HEK293T (cell line): ENCODE data around the gene CNOT9.

ENCODE experiments used
- CTCF ChIA-PET: fragments of 350-600 bp; formaldehyde crosslinking; extraction: SDS; loops from one replicate; lab custom pipeline; 2021; ENCODE audit warnings: antibody characterized with exemption, inconsistent platforms; lab: Yijun Ruan, JAX
- POLR2A ChIA-PET: fragments of 350-600 bp; formaldehyde crosslinking; extraction: SDS; loops from one replicate; lab custom pipeline; 2020; ENCODE audit warnings: antibody characterized with exemption, inconsistent platforms; lab: Yijun Ruan, JAX
- DNase-seq: peaks from one replicate; pipeline ENCODE4 v3.0.0; 2012; ENCODE audit warnings: mixed read lengths; ENCODE audit errors: extremely low spot score
- ARNT ChIP-seq: fragments of 450-650 bp; IDR thresholded peaks from 2 replicates; pipeline ENCODE4 v1.6.1; 2017; ENCODE audit warnings: mild to moderate bottlenecking
- BHLHE40 ChIP-seq: fragments of 450-650 bp; IDR thresholded peaks from 2 replicates; pipeline ENCODE4 v1.6.1; 2016; ENCODE audit warnings: mild to moderate bottlenecking, moderate library complexity, borderline replicate concordance
- CTBP1 ChIP-seq: fragments of 450-650 bp; IDR thresholded peaks from 2 replicates; pipeline ENCODE4 v1.6.1; 2016; ENCODE audit warnings: borderline replicate concordance
- ELF4 ChIP-seq: fragments of 450-650 bp; IDR thresholded peaks from 2 replicates; pipeline ENCODE4 v1.6.1; 2017; ENCODE audit warnings: antibody characterized with exemption
- FOXA1 ChIP-seq: fragments of 450-650 bp; IDR thresholded peaks from 2 replicates; pipeline ENCODE4 v1.6.1; 2016; ENCODE audit warnings: mild to moderate bottlenecking
- FOXK2 ChIP-seq: fragments of 450-650 bp; IDR thresholded peaks from 2 replicates; pipeline ENCODE4 v1.6.1; 2016; ENCODE audit warnings: mild to moderate bottlenecking
- FOXM1 ChIP-seq: fragments of 450-650 bp; IDR thresholded peaks from 2 replicates; pipeline ENCODE4 v1.6.1; 2017; ENCODE audit warnings: mild to moderate bottlenecking, borderline replicate concordance
- HDGF ChIP-seq: fragments of 450-650 bp; IDR thresholded peaks from 2 replicates; pipeline ENCODE4 v1.6.1; 2017; ENCODE audit warnings: antibody characterized with exemption, borderline replicate concordance
- L3MBTL2 ChIP-seq: fragments of 450-650 bp; conservative IDR thresholded peaks from 2 replicates; pipeline ENCODE4 v1.6.1; 2016; ENCODE audit warnings: mild to moderate bottlenecking
- LEF1 ChIP-seq: fragments of 450-650 bp; IDR thresholded peaks from 2 replicates; pipeline ENCODE4 v1.6.1; 2017; ENCODE audit warnings: mild to moderate bottlenecking, borderline replicate concordance
- NFRKB ChIP-seq: fragments of 450-650 bp; IDR thresholded peaks from 2 replicates; pipeline ENCODE4 v1.6.1; 2016; ENCODE audit warnings: mild to moderate bottlenecking, moderate library complexity
- SP1 ChIP-seq: fragments of 450-650 bp; IDR thresholded peaks from 2 replicates; pipeline ENCODE4 v1.6.1; 2017
- SUZ12 ChIP-seq: fragments of 450-650 bp; IDR thresholded peaks from 2 replicates; pipeline ENCODE4 v1.6.1; 2016; ENCODE audit warnings: mild to moderate bottlenecking
- TARDBP ChIP-seq: fragments of 450-650 bp; IDR thresholded peaks from 2 replicates; pipeline ENCODE4 v1.6.1; 2016
- ZNF384 ChIP-seq: fragments of 450-650 bp; IDR thresholded peaks from 2 replicates; pipeline ENCODE4 v1.6.1; 2016
- TF ChIP-seq, protein P1 (sequence below): fragments of 450-650 bp; IDR thresholded peaks from 2 replicates; pipeline ENCODE4 v1.6.1; 2016

The CNOT9 gene

DNA sequence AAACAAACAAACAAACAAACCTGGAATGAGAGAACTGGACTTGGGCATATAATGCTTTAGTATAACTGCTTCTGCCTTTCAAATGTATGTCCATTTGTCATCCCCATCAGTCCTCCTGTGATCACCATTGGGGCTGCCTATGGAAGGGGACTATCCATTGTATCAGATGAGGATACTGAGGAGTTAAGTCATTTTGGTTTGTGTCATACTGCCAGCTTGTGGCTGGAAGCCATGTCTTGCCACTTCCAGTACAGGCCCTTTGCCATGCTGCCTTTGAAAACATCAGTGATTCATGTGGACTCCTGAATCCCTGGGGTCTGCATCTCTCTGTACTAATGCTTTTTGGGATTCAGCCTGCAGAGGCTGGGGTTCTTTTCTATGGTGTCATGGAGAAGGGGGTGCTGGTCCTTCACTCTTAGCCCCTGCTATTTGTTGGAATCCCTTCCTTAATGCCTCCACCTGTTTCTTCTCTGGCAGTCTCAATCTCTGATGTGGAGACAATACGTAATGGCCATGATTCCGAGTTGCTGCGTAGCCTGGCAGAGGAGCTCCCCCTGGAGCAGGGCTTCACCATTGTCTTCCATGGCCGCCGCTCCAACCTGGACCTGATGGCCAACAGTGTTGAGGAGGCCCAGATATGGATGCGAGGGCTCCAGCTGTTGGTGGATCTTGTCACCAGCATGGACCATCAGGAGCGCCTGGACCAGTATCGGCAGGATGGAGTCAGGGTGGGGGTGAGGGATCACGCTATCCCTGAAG, 49.6 kb downstream of the CNOT9 start:
- DNase-seq, result no peak
- TF ChIP-seq FOXA1 (no peak), FOXK2 (no peak), NFRKB (no peak)
- POLR2A ChIA-PET, result no interaction called here
- CTCF ChIA-PET, result no interaction called here

DNA sequence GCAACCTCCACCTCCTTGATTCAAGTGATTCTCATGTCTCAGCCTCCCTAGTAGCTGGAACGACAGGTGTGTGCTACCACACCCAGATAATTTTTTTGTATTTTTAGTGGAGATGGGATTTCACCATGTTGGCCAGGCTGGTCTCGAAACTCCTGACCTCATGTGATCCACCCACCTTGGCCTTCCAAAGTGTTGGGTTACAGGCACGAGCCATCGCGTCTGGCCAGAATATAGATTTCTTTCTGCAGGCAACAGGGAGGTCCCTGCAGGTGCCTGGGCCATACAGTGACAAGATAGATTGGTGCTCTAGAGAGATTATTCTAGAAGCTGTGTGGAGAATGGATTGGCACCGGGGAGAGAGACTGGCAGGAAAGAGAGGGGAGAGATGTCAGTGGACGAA, 52.4 kb downstream of the CNOT9 start:
- ChIA-PET CTCF (no interaction called here), POLR2A (no interaction called here)
- DNase-seq, result no peak
- TF ChIP-seq HDGF, result no peak
- TF ChIP-seq NFRKB, result no peak
- TF ChIP-seq FOXA1, result no peak
- TF ChIP-seq ARNT, result no peak
- no peak for TF ChIP-seq TARDBP
- TF ChIP-seq ELF4, result no peak
- no peak for TF ChIP-seq SUZ12
- TF ChIP-seq BHLHE40, result no peak
- no peak for TF ChIP-seq CTBP1
- no peak for TF ChIP-seq SP1
- no peak for TF ChIP-seq L3MBTL2
- no peak for TF ChIP-seq FOXK2
- TF ChIP-seq LEF1, result no peak
- no peak for TF ChIP-seq ZNF384
- TF ChIP-seq, protein P1, sequence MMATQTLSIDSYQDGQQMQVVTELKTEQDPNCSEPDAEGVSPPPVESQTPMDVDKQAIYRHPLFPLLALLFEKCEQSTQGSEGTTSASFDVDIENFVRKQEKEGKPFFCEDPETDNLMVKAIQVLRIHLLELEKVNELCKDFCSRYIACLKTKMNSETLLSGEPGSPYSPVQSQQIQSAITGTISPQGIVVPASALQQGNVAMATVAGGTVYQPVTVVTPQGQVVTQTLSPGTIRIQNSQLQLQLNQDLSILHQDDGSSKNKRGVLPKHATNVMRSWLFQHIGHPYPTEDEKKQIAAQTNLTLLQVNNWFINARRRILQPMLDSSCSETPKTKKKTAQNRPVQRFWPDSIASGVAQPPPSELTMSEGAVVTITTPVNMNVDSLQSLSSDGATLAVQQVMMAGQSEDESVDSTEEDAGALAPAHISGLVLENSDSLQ, result no peak
- no peak for TF ChIP-seq FOXM1

DNA sequence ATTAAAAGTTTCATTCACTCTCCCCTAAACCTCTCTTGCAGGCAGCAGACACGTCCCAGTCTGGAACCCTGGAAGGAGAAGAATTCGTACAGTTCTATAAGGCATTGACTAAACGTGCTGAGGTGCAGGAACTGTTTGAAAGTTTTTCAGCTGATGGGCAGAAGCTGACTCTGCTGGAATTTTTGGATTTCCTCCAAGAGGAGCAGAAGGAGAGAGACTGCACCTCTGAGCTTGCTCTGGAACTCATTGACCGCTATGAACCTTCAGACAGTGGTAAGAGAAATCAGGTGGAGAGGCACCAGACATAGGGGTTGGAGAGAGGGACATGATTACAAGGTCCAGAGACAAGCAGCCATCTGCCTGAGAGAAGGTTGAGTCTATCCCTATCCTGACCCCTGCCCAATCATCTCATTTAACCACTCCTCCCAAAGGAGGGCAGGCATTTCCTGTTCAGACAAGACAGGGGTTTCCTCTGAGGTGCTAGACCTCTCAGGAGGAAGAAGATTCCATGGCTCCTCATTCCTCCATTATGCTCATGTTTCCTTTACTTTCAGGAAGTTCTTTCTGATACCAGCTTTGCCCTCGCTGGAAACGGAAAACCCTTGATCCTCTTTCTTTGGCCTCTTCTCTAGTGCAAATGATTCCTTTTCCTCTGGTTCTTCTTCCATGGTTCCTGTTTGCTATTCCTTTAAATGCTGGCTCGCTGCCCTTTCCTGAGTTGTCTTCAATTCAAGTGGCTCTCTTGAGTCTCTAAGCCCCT, 54.1 kb downstream of the CNOT9 start:
- ChIA-PET CTCF (no interaction called here), POLR2A (interaction anchor here (1.2 kb wide), 1 partner anchor 15 kb away, joined by 3 read pairs; the partner anchor contains the start of gene PLCD4)
- DNase-seq, result no peak
- TF ChIP-seq FOXA1, result no peak
- no peak for TF ChIP-seq BHLHE40
- TF ChIP-seq L3MBTL2, result no peak

DNA sequence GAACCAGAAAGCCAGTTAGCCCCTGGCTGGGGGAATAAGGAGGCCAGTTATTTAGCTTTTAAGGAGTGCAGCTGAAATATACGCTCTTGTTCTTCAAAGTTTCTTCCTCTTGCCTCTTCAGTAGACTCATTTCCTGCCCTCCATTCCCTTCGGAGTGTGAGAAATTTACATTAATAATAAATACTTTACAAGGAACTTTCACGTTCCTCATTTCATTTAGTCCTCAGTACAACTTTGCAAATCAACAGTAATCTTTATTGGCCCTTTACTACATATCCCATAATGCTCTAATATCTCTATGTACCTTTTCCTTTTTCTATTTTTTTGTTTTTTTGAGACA, 54.7 kb downstream of the CNOT9 start:
- ChIA-PET CTCF (no interaction called here), POLR2A (interaction anchor here (1.2 kb wide), 1 partner anchor 16 kb away, joined by 3 read pairs; the partner anchor contains the start of gene PLCD4)
- TF ChIP-seq FOXM1, result no peak
- no peak for TF ChIP-seq LEF1
- no peak for DNase-seq

DNA sequence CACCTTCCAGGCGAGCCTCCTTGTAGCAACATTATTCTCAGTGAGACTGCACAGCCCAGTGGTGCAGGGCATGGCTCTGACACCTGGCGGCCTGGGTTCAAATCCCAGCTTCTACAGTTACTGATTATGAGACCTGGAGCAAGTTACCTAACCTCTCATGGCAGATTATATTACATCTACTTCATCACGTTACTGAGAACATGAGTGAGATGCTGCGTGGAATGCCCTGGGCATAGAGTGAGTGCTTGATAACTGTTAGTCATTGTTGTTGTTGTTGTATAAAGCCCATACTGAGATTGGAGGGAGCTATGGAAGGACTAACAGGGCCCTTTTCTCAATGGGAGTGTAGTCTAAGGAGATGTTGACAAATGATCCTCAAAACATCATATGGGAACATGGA, 57.7 kb downstream of the CNOT9 start:
- DNase-seq, result no peak
- POLR2A ChIA-PET, result no interaction called here
- CTCF ChIA-PET, result no interaction called here
- TF ChIP-seq NFRKB, result no peak
- TF ChIP-seq SUZ12, result no peak
- no peak for TF ChIP-seq ZNF384
- TF ChIP-seq HDGF, result no peak
- no peak for TF ChIP-seq ARNT
- TF ChIP-seq SP1, result no peak

DNA sequence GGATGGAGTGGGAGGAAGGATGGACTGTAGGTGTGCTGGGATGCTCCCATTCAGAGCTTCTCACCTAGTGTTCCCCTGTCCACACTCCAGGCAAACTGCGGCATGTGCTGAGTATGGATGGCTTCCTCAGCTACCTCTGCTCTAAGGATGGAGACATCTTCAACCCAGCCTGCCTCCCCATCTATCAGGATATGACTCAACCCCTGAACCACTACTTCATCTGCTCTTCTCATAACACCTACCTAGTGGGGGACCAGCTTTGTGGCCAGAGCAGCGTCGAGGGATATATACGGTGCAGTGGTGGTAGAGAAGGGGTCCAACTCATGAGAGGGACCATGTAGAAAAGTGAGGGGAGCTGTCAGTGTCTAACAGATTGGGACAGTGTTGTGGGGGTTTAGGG, 59.3 kb downstream of the CNOT9 start:
- TF ChIP-seq ZNF384, result no peak
- no peak for TF ChIP-seq ARNT
- TF ChIP-seq TARDBP, result no peak
- TF ChIP-seq, protein P1, result no peak
- no peak for TF ChIP-seq SUZ12
- no peak for TF ChIP-seq FOXA1
- no peak for TF ChIP-seq BHLHE40
- TF ChIP-seq NFRKB, result no peak
- TF ChIP-seq L3MBTL2, result no peak
- no peak for TF ChIP-seq FOXM1
- no peak for TF ChIP-seq ELF4
- no peak for TF ChIP-seq SP1
- TF ChIP-seq FOXK2, result no peak
- TF ChIP-seq CTBP1, result no peak
- CTCF ChIA-PET, result interaction anchor here (0.6 kb wide), 1 partner anchor 100 kb away, joined by 3 read pairs; no protein-coding TSS in a partner anchor
- POLR2A ChIA-PET, result no interaction called here
- no peak for DNase-seq

DNA sequence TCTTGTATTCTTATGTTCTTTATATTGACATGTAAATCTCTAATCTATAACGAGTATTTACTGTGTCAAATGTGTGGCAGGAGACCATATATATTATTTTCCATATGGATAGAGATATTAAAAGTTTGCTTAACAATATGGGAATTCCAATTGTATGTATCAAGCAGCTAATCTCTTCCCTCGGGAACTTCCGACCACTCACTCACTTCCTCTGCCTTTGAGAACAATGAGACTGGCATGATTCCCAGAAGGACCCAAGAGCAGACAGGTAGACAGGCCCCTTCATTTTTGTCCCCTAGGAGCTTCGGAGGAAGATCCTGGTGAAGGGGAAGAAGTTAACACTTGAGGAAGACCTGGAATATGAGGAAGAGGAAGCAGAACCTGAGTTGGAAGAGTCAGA, 63.2 kb downstream of the CNOT9 start:
- TF ChIP-seq NFRKB (no peak), HDGF (no peak), CTBP1 (no peak), FOXM1 (no peak), SP1 (no peak), L3MBTL2 (no peak), ZNF384 (no peak), ARNT (no peak), TARDBP (no peak), SUZ12 (no peak), LEF1 (no peak), FOXA1 (no peak), FOXK2 (no peak), ELF4 (no peak), BHLHE40 (no peak)
- TF ChIP-seq, protein P1, result no peak
- no peak for DNase-seq
- POLR2A ChIA-PET, result interaction anchor here (0.6 kb wide), 1 partner anchor 44 kb away, joined by 3 read pairs; no protein-coding TSS in a partner anchor
- CTCF ChIA-PET, result interaction anchor here (0.6 kb wide), 1 partner anchor 165 kb away, joined by 3 read pairs; no protein-coding TSS in a partner anchor
